Measurements from ENCODE around the gene KCNG1. TPM values are rescaled to one million over a fixed set of nuclear protein-coding genes. Genes with fewer than 3 reads are reported as not detected.
"Not testable (repeated sequence)": the region's sequence is repeated elsewhere in the genome, so short reads cannot be mapped to it uniquely, and the experiment has no call there.

Gene KCNG1
- total and polyA plus RNA-seq, 4 donors, result 0.10 to 0.39 TPM; not detected in 2

DNA sequence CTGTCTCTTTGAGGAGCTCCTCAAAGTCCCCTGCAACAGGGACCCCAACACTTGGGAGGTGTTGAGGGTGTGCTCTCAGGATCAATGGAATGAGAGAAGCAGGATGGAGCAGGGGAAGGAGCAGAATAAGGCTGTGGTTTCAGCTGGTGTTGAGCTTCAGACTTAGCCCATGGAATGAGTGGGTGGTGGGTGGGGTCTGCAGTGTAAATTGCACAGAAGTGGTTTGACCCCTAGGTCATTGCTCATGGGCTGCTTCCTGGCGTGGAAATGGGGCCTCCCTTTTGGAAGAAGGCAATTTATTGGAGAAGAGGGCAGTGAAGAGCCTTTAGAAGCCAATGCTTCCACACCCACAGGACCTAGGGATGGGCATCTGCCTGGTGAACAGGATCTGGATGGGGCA is 37.0 kb upstream of the KCNG1 start:
- no peaks in the 10 kb centered on the region for H3K27me3 ChIP-seq (ENCODE audit: control insufficient read depth in 1 of 2, insufficient read depth in 2 of 2, low read length in 1 of 2)
- no peak overlapping the region for H3K4me3 ChIP-seq (ENCODE audit: low read length in 2 of 2)
- DNase-seq, result no peak
- intact Hi-C loops (cut with DNase I), result no loop called here
- H3K36me3 ChIP-seq (ENCODE audit: control insufficient read depth in 1 of 2, insufficient read depth in 2 of 2, low read length in 1 of 2), result no peaks in the 10 kb centered on the region
- H3K4me1 ChIP-seq (ENCODE audit: control insufficient read depth in 1 of 2, insufficient read depth in 2 of 2, low read length in 2 of 2), result no peaks in the 10 kb centered on the region
- peaks cover 7% of the 10 kb centered on the region for H3K9me3 ChIP-seq (ENCODE audit: control insufficient read depth, low read length)
- WGBS, 2 donors, result 35 to 53% methylated on average over 1 of the region's 1 CpG
- H3K27ac ChIP-seq (ENCODE audit: low read depth in 1 of 2, low read length in 2 of 2), result no peak overlapping the region
- ATAC-seq (ENCODE audit: low FRiP score), result no peak

DNA sequence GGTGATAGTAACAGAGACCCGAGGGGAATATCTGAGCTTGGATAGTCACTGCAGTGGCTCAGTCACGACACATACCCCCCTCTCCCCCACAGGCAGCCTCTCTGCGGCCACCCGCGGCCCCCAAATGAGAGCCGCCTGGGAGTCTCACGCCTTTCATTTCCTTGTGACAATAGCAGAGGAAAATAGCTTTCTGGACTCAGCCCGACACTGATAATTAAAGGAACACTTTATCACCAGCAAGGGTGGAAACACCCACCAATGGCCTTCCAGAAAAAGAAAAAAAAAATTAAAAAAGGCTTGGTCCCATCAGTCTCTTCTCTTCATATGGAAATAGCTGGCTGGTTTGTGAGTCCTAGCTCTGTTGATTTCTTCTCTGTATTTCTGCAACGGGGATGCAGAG is 35.1 kb upstream of the KCNG1 start:
- 17 to 18% methylated on average over 9 of the region's 9 CpGs for WGBS, 2 donors
- peaks cover 0 to 3% of the 10 kb centered on the region in 2 donors for H3K27me3 ChIP-seq (ENCODE audit: control insufficient read depth in 1 of 2, insufficient read depth in 2 of 2, low read length in 1 of 2)
- ATAC-seq (ENCODE audit: low FRiP score) (no peak), DNase-seq (no peak)
- no peaks in the 10 kb centered on the region for H3K4me1 ChIP-seq (ENCODE audit: control insufficient read depth in 1 of 2, insufficient read depth in 2 of 2, low read length in 2 of 2)
- no peak overlapping the region for H3K27ac ChIP-seq (ENCODE audit: low read depth in 1 of 2, low read length in 2 of 2)
- no peak overlapping the region for H3K4me3 ChIP-seq (ENCODE audit: low read length in 2 of 2)
- H3K36me3 ChIP-seq (ENCODE audit: control insufficient read depth in 1 of 2, insufficient read depth in 2 of 2, low read length in 1 of 2), result no peaks in the 10 kb centered on the region
- H3K9me3 ChIP-seq (ENCODE audit: control insufficient read depth, low read length), result peaks cover 9% of the 10 kb centered on the region
- intact Hi-C loops (cut with DNase I), result no loop called here

DNA sequence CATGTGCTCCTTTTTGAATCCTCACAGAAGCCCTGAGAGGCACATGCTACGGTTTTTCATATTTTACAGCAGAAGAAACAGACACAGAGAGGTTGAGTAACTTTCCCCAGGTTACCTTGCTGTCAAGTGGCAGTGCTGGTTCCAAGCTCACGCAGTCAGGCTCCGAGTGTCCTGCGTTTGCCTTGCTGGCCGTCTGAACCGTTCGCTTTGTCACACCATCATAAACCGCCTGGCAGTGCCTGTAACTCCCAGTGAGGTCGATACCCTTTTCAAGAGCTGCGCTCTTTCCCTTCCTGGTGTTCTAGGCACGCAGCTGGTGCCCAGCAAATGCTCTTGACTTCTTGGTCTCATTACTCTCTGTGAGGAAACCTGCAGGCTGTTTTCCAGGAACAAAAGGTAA is 31.3 kb upstream of the KCNG1 start:
- DNase-seq (no peak), ATAC-seq (ENCODE audit: low FRiP score) (no peak)
- Histone ChIP-seq H3K27me3 (ENCODE audit: control insufficient read depth in 1 of 2, insufficient read depth in 2 of 2, low read length in 1 of 2) (peaks cover 0 to 3% of the 10 kb centered on the region in 2 donors), H3K4me3 (ENCODE audit: low read length in 2 of 2) (no peak overlapping the region), H3K9me3 (ENCODE audit: control insufficient read depth, low read length) (peaks cover 9% of the 10 kb centered on the region), H3K4me1 (ENCODE audit: control insufficient read depth in 1 of 2, insufficient read depth in 2 of 2, low read length in 2 of 2) (no peaks in the 10 kb centered on the region), H3K27ac (ENCODE audit: low read depth in 1 of 2, low read length in 2 of 2) (no peak overlapping the region), H3K36me3 (ENCODE audit: control insufficient read depth in 1 of 2, insufficient read depth in 2 of 2, low read length in 1 of 2) (no peaks in the 10 kb centered on the region)
- intact Hi-C loops (cut with DNase I), result no loop called here
- 61 to 63% methylated on average over 11 of the region's 11 CpGs for WGBS, 2 donors

DNA sequence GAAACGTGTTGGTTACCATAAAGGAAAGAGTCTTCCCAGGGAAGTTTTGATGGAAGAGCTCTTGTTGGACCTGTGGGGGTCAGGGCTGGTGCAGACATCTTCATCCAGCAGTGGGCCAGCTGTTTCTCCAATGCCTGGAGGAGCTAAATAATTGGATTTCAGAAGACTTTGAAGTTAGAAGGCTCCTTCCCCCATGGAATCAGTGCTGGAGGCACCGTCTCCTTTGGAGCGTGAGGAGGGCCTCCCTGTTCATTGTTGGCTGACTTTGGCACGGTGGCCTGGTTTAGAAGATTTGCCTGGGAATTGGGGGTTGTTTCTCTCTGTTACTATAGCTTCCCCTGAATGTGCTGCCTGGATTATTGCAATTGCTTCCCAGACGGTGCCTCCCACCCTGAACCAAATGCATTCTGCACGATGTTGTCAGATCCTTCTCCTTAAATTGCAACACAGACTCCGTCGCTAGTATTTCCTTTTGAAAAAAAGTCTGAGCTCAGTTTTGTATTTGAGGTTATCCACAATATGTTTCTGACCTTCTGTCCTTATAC is 27.7 kb upstream of the KCNG1 start:
- Histone ChIP-seq H3K27ac (ENCODE audit: low read depth in 1 of 2, low read length in 2 of 2) (no peak overlapping the region), H3K27me3 (ENCODE audit: control insufficient read depth in 1 of 2, insufficient read depth in 2 of 2, low read length in 1 of 2) (peaks cover 0 to 3% of the 10 kb centered on the region in 2 donors), H3K9me3 (ENCODE audit: control insufficient read depth, low read length) (peaks cover 8% of the 10 kb centered on the region), H3K4me3 (ENCODE audit: low read length in 2 of 2) (no peak overlapping the region), H3K36me3 (ENCODE audit: control insufficient read depth in 1 of 2, insufficient read depth in 2 of 2, low read length in 1 of 2) (no peaks in the 10 kb centered on the region), H3K4me1 (ENCODE audit: control insufficient read depth in 1 of 2, insufficient read depth in 2 of 2, low read length in 2 of 2) (no peaks in the 10 kb centered on the region)
- no peak for ATAC-seq (ENCODE audit: low FRiP score)
- DNase-seq, result no peak
- intact Hi-C loops (cut with DNase I), result no loop called here
- 14 to 15% methylated on average over 8 of the region's 8 CpGs for WGBS, 2 donors

DNA sequence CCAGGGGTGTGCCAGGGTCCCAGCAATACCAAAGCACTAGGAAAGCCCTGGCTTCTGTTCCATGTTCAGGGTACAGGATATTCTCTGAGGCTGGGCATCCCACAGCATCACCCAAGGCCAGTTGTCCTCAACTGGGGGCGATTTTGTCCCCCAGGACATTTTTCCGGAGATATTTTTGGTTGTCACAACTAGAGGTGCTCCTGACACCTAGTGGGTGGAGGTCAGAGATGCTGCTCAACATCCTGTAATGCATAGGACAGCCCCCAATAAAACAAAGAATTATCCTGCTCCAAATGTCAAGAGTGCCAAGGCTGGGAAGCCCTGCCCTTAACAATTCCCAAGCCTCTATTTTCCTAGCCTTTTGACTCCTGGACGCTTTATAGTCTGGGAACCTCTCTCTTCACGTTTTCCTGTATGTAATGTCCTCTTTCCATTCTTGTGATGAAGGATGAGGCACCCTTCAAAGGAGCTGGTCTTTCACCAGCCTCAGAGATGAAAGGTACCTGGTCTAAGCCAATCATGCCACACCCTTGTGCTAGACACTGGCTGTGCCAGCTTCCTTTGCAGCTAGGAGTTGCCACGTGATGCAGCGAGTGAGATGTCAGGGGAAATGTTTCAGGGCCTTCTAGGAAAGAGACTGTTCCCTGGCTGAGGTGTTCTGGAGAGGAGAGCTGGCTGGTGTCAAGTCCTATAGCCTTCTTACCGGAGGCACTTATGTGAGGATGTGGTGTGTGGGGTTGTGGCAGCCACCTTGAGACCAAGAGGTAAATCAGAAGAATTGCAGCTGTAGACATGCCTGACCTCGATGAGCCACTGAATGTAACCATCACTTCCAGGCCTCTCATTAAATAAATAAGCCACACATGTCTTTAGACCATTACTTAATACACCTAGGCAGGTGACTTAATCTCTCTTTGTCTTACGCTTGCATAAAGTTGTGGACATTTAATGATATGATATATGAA is 23.4 kb upstream of the KCNG1 start:
- no peaks in the 10 kb centered on the region for H3K36me3 ChIP-seq (ENCODE audit: control insufficient read depth in 1 of 2, insufficient read depth in 2 of 2, low read length in 1 of 2)
- H3K27ac ChIP-seq (ENCODE audit: low read depth in 1 of 2, low read length in 2 of 2), result no peak overlapping the region
- ATAC-seq (ENCODE audit: low FRiP score) (no peak), DNase-seq (no peak)
- intact Hi-C loops (cut with DNase I), result no loop called here
- 80% methylated on average over 9 of the region's 9 CpGs for WGBS, 2 donors
- no peaks in the 10 kb centered on the region for H3K27me3 ChIP-seq (ENCODE audit: control insufficient read depth in 1 of 2, insufficient read depth in 2 of 2, low read length in 1 of 2)
- H3K4me1 ChIP-seq (ENCODE audit: control insufficient read depth in 1 of 2, insufficient read depth in 2 of 2, low read length in 2 of 2), result no peaks in the 10 kb centered on the region
- H3K4me3 ChIP-seq (ENCODE audit: low read length in 2 of 2), result no peak overlapping the region
- H3K9me3 ChIP-seq (ENCODE audit: control insufficient read depth, low read length), result peaks cover 4% of the 10 kb centered on the region

DNA sequence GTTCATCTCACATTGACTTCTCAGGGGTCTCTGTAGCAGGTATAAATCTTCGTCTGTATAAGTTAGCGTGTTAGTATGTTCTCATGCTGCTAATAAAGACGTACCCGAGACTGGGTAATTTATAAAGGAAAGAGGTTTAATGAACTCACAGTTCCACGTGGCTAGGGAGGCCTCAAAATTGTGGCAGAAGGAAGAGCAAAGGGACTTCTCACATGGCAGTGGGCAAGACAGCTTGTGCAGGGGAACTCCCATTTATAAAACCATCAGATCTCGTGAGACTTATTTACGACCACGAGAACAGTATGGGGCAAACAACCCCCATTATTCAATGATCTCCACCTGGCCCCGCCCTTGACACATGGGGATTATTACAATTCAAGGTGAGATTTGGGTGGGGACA is 22.6 kb upstream of the KCNG1 start:
- DNase-seq; ATAC-seq (ENCODE audit: low FRiP score); H3K9me3 ChIP-seq (ENCODE audit: control insufficient read depth, low read length); H3K4me3 ChIP-seq (ENCODE audit: low read length in 2 of 2); H3K27me3 ChIP-seq (ENCODE audit: control insufficient read depth in 1 of 2, insufficient read depth in 2 of 2, low read length in 1 of 2); H3K4me1 ChIP-seq (ENCODE audit: control insufficient read depth in 1 of 2, insufficient read depth in 2 of 2, low read length in 2 of 2); intact Hi-C loops (cut with DNase I); H3K27ac ChIP-seq (ENCODE audit: low read depth in 1 of 2, low read length in 2 of 2); H3K36me3 ChIP-seq (ENCODE audit: control insufficient read depth in 1 of 2, insufficient read depth in 2 of 2, low read length in 1 of 2): not testable (repeated sequence)
- 77 to 84% methylated on average over 9 of the region's 9 CpGs for WGBS, 2 donors

DNA sequence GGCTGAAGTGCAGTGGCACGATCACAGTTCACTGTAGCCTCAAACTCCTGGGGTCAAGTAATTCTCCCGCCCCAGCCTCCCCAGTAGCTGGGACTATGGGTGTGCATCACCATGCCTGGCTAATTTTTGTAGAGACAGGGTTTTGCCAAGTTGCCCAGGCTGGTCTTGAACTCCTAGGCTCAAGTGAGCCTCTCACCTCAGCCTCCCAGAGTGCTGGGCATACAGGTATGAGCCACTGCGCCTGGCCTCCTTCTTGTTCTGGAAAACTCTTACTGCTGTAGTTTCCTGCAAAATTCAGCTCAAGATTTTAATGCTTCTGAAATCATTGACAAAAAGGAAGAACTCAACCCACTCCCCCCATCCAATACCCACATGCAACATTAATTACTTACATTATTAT is 21.9 kb upstream of the KCNG1 start:
- Histone ChIP-seq H3K9me3 (ENCODE audit: control insufficient read depth, low read length) (peaks cover 4% of the 10 kb centered on the region), H3K4me3 (ENCODE audit: low read length in 2 of 2) (no peak overlapping the region), H3K4me1 (ENCODE audit: control insufficient read depth in 1 of 2, insufficient read depth in 2 of 2, low read length in 2 of 2) (no peaks in the 10 kb centered on the region), H3K27ac (ENCODE audit: low read depth in 1 of 2, low read length in 2 of 2) (no peak overlapping the region), H3K27me3 (ENCODE audit: control insufficient read depth in 1 of 2, insufficient read depth in 2 of 2, low read length in 1 of 2) (no peaks in the 10 kb centered on the region), H3K36me3 (ENCODE audit: control insufficient read depth in 1 of 2, insufficient read depth in 2 of 2, low read length in 1 of 2) (no peaks in the 10 kb centered on the region)
- ATAC-seq (ENCODE audit: low FRiP score) (no peak), DNase-seq (no peak)
- 88 to 91% methylated on average over 3 of the region's 3 CpGs for WGBS, 2 donors
- intact Hi-C loops (cut with DNase I), result no loop called here

DNA sequence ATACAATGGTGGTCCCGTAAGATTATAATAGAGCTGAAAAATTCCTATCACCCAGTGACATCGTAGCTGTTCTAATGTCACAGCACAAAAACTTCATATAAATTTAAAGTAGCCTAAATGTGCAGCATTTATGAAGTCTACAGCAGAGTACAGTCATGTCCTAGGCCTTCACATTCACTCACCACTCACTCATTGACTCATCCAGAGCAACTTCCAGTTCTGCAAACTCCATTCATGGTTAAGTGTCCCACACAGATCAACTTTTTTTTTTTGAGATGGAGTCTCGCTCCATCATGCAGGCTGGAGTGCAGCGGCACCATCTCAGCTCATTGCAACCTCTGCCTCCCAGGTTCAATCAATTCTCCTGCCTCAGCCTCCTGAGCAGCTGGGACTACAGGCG is 20.9 kb upstream of the KCNG1 start:
- Histone ChIP-seq H3K9me3 (ENCODE audit: control insufficient read depth, low read length) (peaks cover 4% of the 10 kb centered on the region), H3K36me3 (ENCODE audit: control insufficient read depth in 1 of 2, insufficient read depth in 2 of 2, low read length in 1 of 2) (no peaks in the 10 kb centered on the region), H3K4me3 (ENCODE audit: low read length in 2 of 2) (no peak overlapping the region), H3K27me3 (ENCODE audit: control insufficient read depth in 1 of 2, insufficient read depth in 2 of 2, low read length in 1 of 2) (no peaks in the 10 kb centered on the region), H3K27ac (ENCODE audit: low read depth in 1 of 2, low read length in 2 of 2) (no peak overlapping the region), H3K4me1 (ENCODE audit: control insufficient read depth in 1 of 2, insufficient read depth in 2 of 2, low read length in 2 of 2) (no peaks in the 10 kb centered on the region)
- intact Hi-C loops (cut with DNase I), result no loop called here
- ATAC-seq (ENCODE audit: low FRiP score), result no peak
- WGBS, 2 donors, result 79 to 84% methylated on average over 5 of the region's 5 CpGs
- DNase-seq, result no peak
